ENCODE measurements around the gene MTIF3.
"Not testable (repeated sequence)": the region's sequence is repeated elsewhere in the genome, so short reads cannot be mapped to it uniquely, and the experiment has no call there.

Gene MTIF3

GRCh38 chr13:27411341-27411740, 39.0 kb downstream of the MTIF3 start:
- H3K4me1 ChIP-seq (ENCODE audit: insufficient read depth, low read length), result no peaks in the 10 kb centered on the region
- H3K36me3 ChIP-seq (ENCODE audit: insufficient read depth, low read length), result no peaks in the 10 kb centered on the region
- H3K9me3 ChIP-seq (ENCODE audit: control insufficient read depth, insufficient read depth, low read length), result peaks cover 2% of the 10 kb centered on the region; the same call in 1 of the 2 replicates
- H3K9ac ChIP-seq (ENCODE audit: low read depth, low read length), result no peak overlapping the region

GRCh38 chr13:27409013-27409412, 41.4 kb downstream of the MTIF3 start:
- no peaks in the 10 kb centered on the region for H3K36me3 ChIP-seq (ENCODE audit: insufficient read depth, low read length)
- H3K9me3 ChIP-seq (ENCODE audit: control insufficient read depth, insufficient read depth, low read length), result peaks cover 2% of the 10 kb centered on the region; the same call in 1 of the 2 replicates
- H3K4me1 ChIP-seq (ENCODE audit: insufficient read depth, low read length), result no peaks in the 10 kb centered on the region
- H3K9ac ChIP-seq (ENCODE audit: low read depth, low read length), result no peak overlapping the region

- Histone ChIP-seq H3K36me3 (ENCODE audit: insufficient read depth, low read length) (no peaks in the 10 kb centered on the region), H3K9me3 (ENCODE audit: control insufficient read depth, insufficient read depth, low read length) (peaks cover 2% of the 10 kb centered on the region; the same call in 1 of the 2 replicates), H3K4me1 (ENCODE audit: insufficient read depth, low read length) (peaks cover 8% of the 10 kb centered on the region; the same call in 1 of the 2 replicates), H3K9ac (ENCODE audit: low read depth, low read length) (no peak overlapping the region)
These were observed 42.3 kb downstream of the MTIF3 start for GRCh38 chr13:27408074-27408473.

- Histone ChIP-seq H3K36me3 (ENCODE audit: insufficient read depth, low read length) (no peaks in the 10 kb centered on the region), H3K4me1 (ENCODE audit: insufficient read depth, low read length) (peaks cover 11% of the 10 kb centered on the region; the same call in 1 of the 2 replicates), H3K9ac (ENCODE audit: low read depth, low read length) (no peak overlapping the region), H3K9me3 (ENCODE audit: control insufficient read depth, insufficient read depth, low read length) (peaks cover 2% of the 10 kb centered on the region; the same call in 1 of the 2 replicates)
These were observed 44.0 kb downstream of the MTIF3 start for GRCh38 chr13:27406178-27406939.

- Histone ChIP-seq H3K4me1 (ENCODE audit: insufficient read depth, low read length) (peaks cover 11% of the 10 kb centered on the region; the same call in 1 of the 2 replicates), H3K36me3 (ENCODE audit: insufficient read depth, low read length) (no peaks in the 10 kb centered on the region), H3K9me3 (ENCODE audit: control insufficient read depth, insufficient read depth, low read length) (peaks cover 2% of the 10 kb centered on the region; the same call in 1 of the 2 replicates), H3K9ac (ENCODE audit: low read depth, low read length) (no peak overlapping the region)
These were observed 44.7 kb downstream of the MTIF3 start for GRCh38 chr13:27405546-27406134.

GRCh38 chr13:27404680-27405079, 45.7 kb downstream of the MTIF3 start:
- no peaks in the 10 kb centered on the region; the same call in 1 of the 2 replicates for H3K9me3 ChIP-seq (ENCODE audit: control insufficient read depth, insufficient read depth, low read length)
- H3K9ac ChIP-seq (ENCODE audit: low read depth, low read length), result no peak overlapping the region
- H3K4me1 ChIP-seq (ENCODE audit: insufficient read depth, low read length), result peaks cover 11% of the 10 kb centered on the region; the same call in 1 of the 2 replicates
- H3K36me3 ChIP-seq (ENCODE audit: insufficient read depth, low read length), result no peaks in the 10 kb centered on the region

GRCh38 chr13:27403727-27404385, 46.5 kb downstream of the MTIF3 start:
- no peak overlapping the region for H3K9ac ChIP-seq (ENCODE audit: low read depth, low read length)
- no peaks in the 10 kb centered on the region for H3K36me3 ChIP-seq (ENCODE audit: insufficient read depth, low read length)
- peaks cover 11% of the 10 kb centered on the region; the same call in 1 of the 2 replicates for H3K4me1 ChIP-seq (ENCODE audit: insufficient read depth, low read length)
- H3K9me3 ChIP-seq (ENCODE audit: control insufficient read depth, insufficient read depth, low read length), result no peaks in the 10 kb centered on the region

GRCh38 chr13:27403203-27403678, 47.1 kb downstream of the MTIF3 start:
- peaks cover 11% of the 10 kb centered on the region; the same call in 1 of the 2 replicates for H3K4me1 ChIP-seq (ENCODE audit: insufficient read depth, low read length)
- no peaks in the 10 kb centered on the region for H3K36me3 ChIP-seq (ENCODE audit: insufficient read depth, low read length)
- no peaks in the 10 kb centered on the region for H3K9me3 ChIP-seq (ENCODE audit: control insufficient read depth, insufficient read depth, low read length)
- H3K9ac ChIP-seq (ENCODE audit: low read depth, low read length), result no peak overlapping the region

- Histone ChIP-seq H3K36me3 (ENCODE audit: insufficient read depth, low read length) (no peaks in the 10 kb centered on the region), H3K9ac (ENCODE audit: low read depth, low read length) (no peak overlapping the region), H3K9me3 (ENCODE audit: control insufficient read depth, insufficient read depth, low read length) (no peaks in the 10 kb centered on the region), H3K4me1 (ENCODE audit: insufficient read depth, low read length) (peaks cover 11% of the 10 kb centered on the region; the same call in 1 of the 2 replicates)
These were observed 49.2 kb downstream of the MTIF3 start for GRCh38 chr13:27401210-27401609.

- peaks cover 11% of the 10 kb centered on the region; the same call in 1 of the 2 replicates for H3K4me1 ChIP-seq (ENCODE audit: insufficient read depth, low read length)
- H3K36me3 ChIP-seq (ENCODE audit: insufficient read depth, low read length), result not testable (repeated sequence)
These were observed 50.0 kb downstream of the MTIF3 start for GRCh38 chr13:27400405-27400804.

GRCh38 chr13:27398360-27398759, 52.0 kb downstream of the MTIF3 start:
- no peaks in the 10 kb centered on the region for H3K36me3 ChIP-seq (ENCODE audit: insufficient read depth, low read length)
- no peaks in the 10 kb centered on the region for H3K9me3 ChIP-seq (ENCODE audit: control insufficient read depth, insufficient read depth, low read length)
- peaks cover 5% of the 10 kb centered on the region; the same call in 1 of the 2 replicates for H3K4me1 ChIP-seq (ENCODE audit: insufficient read depth, low read length)
- no peak overlapping the region for H3K9ac ChIP-seq (ENCODE audit: low read depth, low read length)

More at GRCh38 chr13:27400405-27400804, 50.0 kb downstream of the MTIF3 start:
- not testable (repeated sequence) for H3K9me3 ChIP-seq (ENCODE audit: control insufficient read depth, insufficient read depth, low read length); H3K9ac ChIP-seq (ENCODE audit: low read depth, low read length)

GRCh38 chr13:27396252-27396846, 54.0 kb downstream of the MTIF3 start:
- Histone ChIP-seq H3K9ac (ENCODE audit: low read depth, low read length) (no peak overlapping the region), H3K36me3 (ENCODE audit: insufficient read depth, low read length) (no peaks in the 10 kb centered on the region), H3K4me1 (ENCODE audit: insufficient read depth, low read length) (no peaks in the 10 kb centered on the region), H3K9me3 (ENCODE audit: control insufficient read depth, insufficient read depth, low read length) (no peaks in the 10 kb centered on the region)

GRCh38 chr13:27395007-27395510, 55.3 kb downstream of the MTIF3 start:
- H3K9ac ChIP-seq (ENCODE audit: low read depth, low read length), result no peak overlapping the region
- H3K9me3 ChIP-seq (ENCODE audit: control insufficient read depth, insufficient read depth, low read length), result no peaks in the 10 kb centered on the region
- H3K36me3 ChIP-seq (ENCODE audit: insufficient read depth, low read length), result no peaks in the 10 kb centered on the region
- no peaks in the 10 kb centered on the region for H3K4me1 ChIP-seq (ENCODE audit: insufficient read depth, low read length)

- no peaks in the 10 kb centered on the region for H3K36me3 ChIP-seq (ENCODE audit: insufficient read depth, low read length)
- H3K9me3 ChIP-seq (ENCODE audit: control insufficient read depth, insufficient read depth, low read length), result no peaks in the 10 kb centered on the region
These were observed 57.3 kb downstream of the MTIF3 start for GRCh38 chr13:27393101-27393500.

More at GRCh38 chr13:27393101-27393500, 57.3 kb downstream of the MTIF3 start:
- H3K9ac ChIP-seq (ENCODE audit: low read depth, low read length), result no peak overlapping the region
- 0 out of 2 replicates have a peak, but pooled peaks cover 3% of the 10 kb centered on the region for H3K4me1 ChIP-seq (ENCODE audit: insufficient read depth, low read length)

Data from ES-I3 (cell line).